GM19023 (cell line): ENCODE results near the gene MAPK8IP2.

Source experiments
- ATAC-seq: cut with Tn5 transposase; IDR thresholded peaks from one replicate; pipeline ENCODE4 v1.9.1; 2021; ENCODE audit warnings: mild to moderate bottlenecking, moderate library complexity; ENCODE audit not compliant: unreplicated experiment

The MAPK8IP2 gene

DNA sequence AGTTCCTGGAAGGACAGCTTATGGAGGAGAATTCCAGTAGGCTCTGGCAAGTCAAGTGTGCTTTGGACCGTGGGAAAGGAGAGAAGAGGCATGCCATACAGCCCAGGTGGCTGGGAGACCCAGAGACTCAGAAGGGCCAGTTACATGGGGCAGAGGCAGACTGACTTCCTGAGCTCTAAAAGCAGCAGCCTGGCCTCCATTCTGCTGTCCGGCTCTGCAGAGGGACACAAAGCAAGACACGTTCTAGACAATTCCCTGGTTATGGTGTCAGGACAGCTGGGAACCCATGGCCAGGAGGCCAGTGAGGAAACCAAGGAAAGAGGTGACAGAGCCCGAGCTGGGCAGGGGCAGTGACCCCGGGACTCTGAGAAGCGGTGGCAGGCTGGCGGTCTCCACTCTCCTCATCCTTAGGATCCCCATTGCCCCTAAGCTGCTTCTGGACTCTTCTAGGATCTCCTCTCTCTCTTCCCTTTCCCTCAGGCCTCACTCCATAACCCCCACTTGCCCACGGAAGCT lies 25.1 kb upstream of the MAPK8IP2 start:
- no peak for ATAC-seq

DNA sequence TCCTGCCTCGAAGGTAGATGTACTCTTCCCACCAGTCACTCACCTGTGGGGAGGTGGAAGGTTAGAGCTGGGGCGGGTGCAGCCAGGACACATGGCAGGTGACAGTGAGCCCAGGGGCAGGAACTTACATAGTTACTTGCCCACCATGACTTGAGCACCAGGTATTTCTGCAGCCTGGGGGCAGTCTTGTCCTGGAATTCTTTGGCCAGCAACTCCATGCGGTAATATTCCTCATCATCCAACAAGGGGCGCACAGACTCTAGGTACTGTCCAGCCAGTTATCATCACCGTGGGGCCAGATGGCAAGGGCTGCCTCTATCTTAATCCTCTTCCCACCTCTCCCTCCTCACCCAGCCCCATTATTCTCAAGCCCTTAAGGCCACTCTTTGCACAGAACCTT lies 24.5 kb upstream of the MAPK8IP2 start:
- ATAC-seq = no peak

GRCh38 chr22:50576806-50577696 lies 23.5 kb upstream of the MAPK8IP2 start:
- no peak for ATAC-seq

GRCh38 chr22:50577697-50577986 lies 23.0 kb upstream of the MAPK8IP2 start:
- ATAC-seq = no peak

GRCh38 chr22:50577987-50578775 lies 22.4 kb upstream of the MAPK8IP2 start, which contains the start of gene CPT1B:
TSS of gene CPT1B (minus strand) at chr22:50578427. CDS start at chr22:50577915, 512 bp downstream.
- ATAC-seq = no peak

DNA sequence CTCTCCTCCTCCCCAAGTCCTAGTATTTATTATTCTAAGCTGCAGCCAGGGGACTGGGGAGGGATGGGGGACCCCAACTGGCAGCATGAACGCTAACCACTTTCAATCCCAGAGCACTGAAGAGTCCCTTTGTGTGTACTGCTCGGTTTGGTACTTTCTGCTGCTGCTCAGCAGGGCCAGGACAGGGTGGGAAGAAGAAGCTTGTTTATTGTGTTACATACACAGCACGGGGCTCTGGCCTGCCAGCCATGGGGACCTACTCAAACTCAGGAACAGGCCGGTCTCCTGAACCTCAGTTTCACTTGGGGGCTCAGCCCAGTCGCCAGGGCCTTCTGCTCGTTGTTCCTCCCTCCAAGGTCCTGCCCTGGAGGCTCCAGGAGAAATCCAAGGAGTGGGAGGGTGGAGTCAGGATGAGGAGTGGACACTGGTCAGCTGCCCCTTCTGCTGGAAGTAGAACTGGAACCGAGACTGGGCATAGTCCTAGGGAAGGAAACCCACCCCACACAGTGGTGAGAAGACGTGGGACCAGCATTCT lies 21.8 kb upstream of the MAPK8IP2 start:
- no peak for ATAC-seq

- ATAC-seq = no peak
Measured at GRCh38 chr22:50579752-50580151, 20.8 kb upstream of the MAPK8IP2 start.

- ATAC-seq = no peak
Measured at GRCh38 chr22:50581031-50581949, 19.3 kb upstream of the MAPK8IP2 start.

GRCh38 chr22:50581950-50582492 lies 18.6 kb upstream of the MAPK8IP2 start:
- ATAC-seq = no peak

- peak; percentile 86 for ATAC-seq
Measured at GRCh38 chr22:50582493-50583293, 17.9 kb upstream of the MAPK8IP2 start, which contains the start of gene CHKB. TSS of gene CHKB (minus strand) at chr22:50582849. CDS start at chr22:50582781, 68 bp downstream.

- ATAC-seq = peak; percentile 18
Measured at GRCh38 chr22:50583294-50583861, 17.2 kb upstream of the MAPK8IP2 start.

DNA sequence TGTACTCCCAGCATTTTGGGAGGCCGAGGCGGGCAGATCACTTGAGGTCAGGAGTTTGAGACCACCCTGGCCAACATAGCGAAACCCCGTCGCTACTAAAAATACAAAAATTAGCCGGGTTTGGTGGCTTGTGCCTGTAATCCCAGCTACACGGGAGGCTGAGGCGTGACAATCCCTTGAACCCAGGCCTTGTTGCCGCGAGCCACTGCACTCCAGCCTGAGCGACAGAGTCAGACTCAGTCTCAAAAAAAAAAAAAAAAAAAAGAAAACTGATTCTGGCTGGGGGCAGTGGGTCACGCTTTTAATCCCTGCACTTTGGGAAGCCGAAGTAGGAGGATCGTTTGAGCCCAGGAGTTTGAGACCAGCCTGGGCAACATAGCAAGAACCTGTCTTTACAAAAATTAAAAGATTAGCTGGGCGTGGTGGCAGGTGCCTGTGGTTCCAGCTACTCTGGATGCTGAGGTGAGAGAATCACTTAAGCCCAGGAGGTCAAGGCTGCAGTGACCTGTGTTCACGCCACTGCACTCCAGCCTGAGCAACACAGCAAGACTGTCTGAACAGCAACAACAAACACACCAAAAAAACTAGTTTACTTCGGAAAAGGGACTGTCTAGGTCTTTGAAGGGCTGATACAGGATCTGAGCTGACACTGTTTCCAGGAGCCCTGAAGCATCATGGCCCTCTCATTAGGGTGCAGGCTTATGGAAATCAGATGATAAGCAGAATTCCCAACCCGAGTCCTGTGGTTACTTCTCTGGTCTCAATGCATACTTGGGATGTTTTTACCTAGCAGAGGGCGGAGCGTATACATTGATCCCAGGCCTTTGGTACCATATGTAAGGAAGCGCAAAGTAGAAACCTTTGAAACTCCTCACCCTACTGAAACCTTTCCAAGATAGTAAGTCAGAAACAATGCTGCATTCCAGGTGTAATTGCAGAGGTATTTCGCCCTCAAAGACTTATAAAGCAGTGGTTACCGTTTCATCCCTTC lies 16.2 kb upstream of the MAPK8IP2 start:
- no peak for ATAC-seq

- no peak for ATAC-seq
Measured at GRCh38 chr22:50585238-50585637, 15.4 kb upstream of the MAPK8IP2 start.

DNA sequence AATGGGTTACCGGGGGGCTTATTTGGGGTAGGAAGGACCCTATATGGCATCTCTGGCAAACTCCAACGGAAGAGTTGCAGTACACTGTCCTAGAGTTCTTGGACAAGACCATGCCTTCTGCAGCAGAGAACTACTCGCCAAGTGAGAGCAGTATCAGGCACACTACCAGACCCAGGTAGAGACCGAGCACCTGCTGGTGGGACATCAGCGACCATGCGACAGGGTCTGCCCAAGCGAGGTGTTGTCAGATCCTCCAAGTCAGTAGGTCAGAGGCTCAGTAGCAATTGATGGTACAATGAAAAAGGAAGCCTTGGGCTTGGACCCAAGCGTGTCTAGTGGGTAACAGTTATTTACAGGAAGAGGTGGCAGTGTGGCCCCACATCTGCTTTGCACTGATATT lies 14.8 kb upstream of the MAPK8IP2 start:
- ATAC-seq = no peak

DNA sequence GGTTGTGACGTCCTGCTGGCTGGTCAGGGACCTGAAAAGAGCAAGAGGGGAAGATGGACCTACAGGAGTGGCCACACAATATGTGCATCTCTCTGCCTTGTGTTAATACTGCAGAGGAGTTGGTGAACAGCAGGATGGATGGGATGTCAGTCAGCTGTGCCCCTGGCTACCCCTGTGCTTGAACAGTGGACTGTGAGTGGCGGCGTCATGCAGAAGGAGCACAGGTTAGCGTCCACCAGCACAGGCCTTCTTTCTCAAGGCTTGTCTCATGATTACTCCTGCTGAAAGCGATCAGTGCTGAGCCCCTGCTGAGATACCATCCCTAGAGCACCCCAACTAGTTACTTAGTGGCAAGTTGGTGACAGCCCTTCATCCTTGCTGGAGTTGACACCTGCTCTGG lies 14.2 kb upstream of the MAPK8IP2 start:
- ATAC-seq = no peak

DNA sequence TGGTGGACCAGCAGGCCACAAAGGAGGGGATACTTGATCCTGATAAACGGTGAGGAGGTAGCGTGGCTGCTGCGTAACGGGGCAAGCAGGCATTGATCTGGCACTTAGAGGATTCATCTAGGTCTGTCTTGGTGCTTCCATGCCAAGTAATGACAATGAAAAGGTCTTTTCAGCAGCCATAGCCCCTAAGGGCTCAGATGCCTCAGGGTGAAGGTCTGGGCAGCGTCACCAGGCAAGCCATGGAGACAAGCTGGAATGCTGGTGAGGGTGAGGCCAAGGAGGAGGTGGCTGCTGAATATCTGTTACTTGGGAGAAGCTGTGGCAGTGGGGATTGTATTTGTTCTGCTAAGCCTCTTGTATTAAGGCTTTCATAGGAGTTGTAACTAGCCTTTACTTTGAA lies 13.2 kb upstream of the MAPK8IP2 start:
- ATAC-seq = no peak

- no peak for ATAC-seq
Measured at GRCh38 chr22:50595189-50595588, 5.4 kb upstream of the MAPK8IP2 start.

GRCh38 chr22:50597097-50597496 lies 3.5 kb upstream of the MAPK8IP2 start:
- ATAC-seq = no peak
